HepG2 (cell line): ENCODE data around the gene OSBPL9. TPM values are rescaled to one million over a fixed set of nuclear protein-coding genes. Genes with fewer than 3 reads are reported as not detected.

Experiments
- ATAC-seq: fragments of 200-7000 bp; cut with Tn5 transposase; 3 replicates; pipeline ENCODE4 v1.9.1; 2020; ENCODE audit warnings: mild to moderate bottlenecking, moderate library complexity
- BruUV-seq: library from RNA; stranded (reverse); fragments of 400-500 nt; replicated peaks from 2 replicates; lab custom pipeline; 2021; lab: Mats Ljungman, UMichigan
- CTCF ChIA-PET: fragments of 300-600 bp; formaldehyde crosslinking; extraction: SDS; loops from one replicate; lab custom pipeline; 2021; ENCODE audit warnings: low total read pairs, inconsistent platforms, low intra/inter-chr PET ratio; lab: Yijun Ruan, JAX
- POLR2A ChIA-PET: fragments of 350-600 bp; sonication (Branson Sonifier 250); formaldehyde crosslinking; loops from one replicate; lab custom pipeline; 2020; ENCODE audit warnings: antibody characterized with exemption, inconsistent platforms; lab: Yijun Ruan, JAX
- DNase-seq: peaks from one replicate; pipeline ENCODE4 v3.0.0-alpha.2; 2015; ENCODE audit warnings: low spot score
- FAIRE-seq: peaks from 3 replicates; lab custom pipeline; 2011; peaks lifted over from hg19 to GRCh38; lab: Jason Lieb, UNC
- H2AFZ ChIP-seq: one replicate; pipeline ENCODE4 v1.6.1; 2011; ENCODE audit warnings: low read length, inconsistent platforms
- H3K27ac ChIP-seq: fragments of 300-600 bp; 3 replicates; pipeline ENCODE4 v1.8.0; 2011; ENCODE audit warnings: mixed run types, mild to moderate bottlenecking, mixed read lengths, low read length, inconsistent platforms; ENCODE audit not compliant: insufficient read depth; ENCODE audit errors: extremely low read length
- H3K27me3 ChIP-seq, 2 experiments: fragments of 200-600 bp in 1 of 2; 2 replicates in 1 of 2; 3 replicates in 1 of 2; pipeline versions ENCODE4 v1.6.0 to v1.8.0; 2011; ENCODE audit warnings: low read length in 2 of 2, mild to moderate bottlenecking in 2 of 2, moderate library complexity in 2 of 2, inconsistent platforms in 1 of 2; ENCODE audit not compliant: insufficient read depth in 2 of 2, control insufficient read depth in 1 of 2
- H3K36me3 ChIP-seq, 2 experiments: fragments of 200-600 bp in 1 of 2; replicated peaks in 1 of 2; 2 replicates in 1 of 2; 3 replicates in 1 of 2; pipeline versions ENCODE4 v1.5.1 to v1.8.0; 2011; ENCODE audit warnings: low read length in 2 of 2, inconsistent platforms in 1 of 2; ENCODE audit not compliant: insufficient read depth in 2 of 2, control insufficient read depth in 1 of 2
- H3K4me1 ChIP-seq: 2 replicates; pipeline ENCODE4 v1.5.1; 2012; ENCODE audit warnings: low read length, inconsistent platforms; ENCODE audit not compliant: insufficient read depth
- H3K4me2 ChIP-seq: 2 replicates; pipeline ENCODE4 v1.6.0; 2011; ENCODE audit warnings: low read depth, low read length, inconsistent platforms
- H3K4me3 ChIP-seq, 3 experiments: fragments of 200-600 bp in 1 of 3; sonication (generic), shearing (Covaris generic) in 1 of 3; replicated peaks in 1 of 3; 2 replicates each; pipeline ENCODE4 v1.5.1; 2011 to 2016; ENCODE audit warnings: low read length in 3 of 3, inconsistent platforms in 2 of 3, low read depth in 2 of 3, mild to moderate bottlenecking in 2 of 3, control low read depth in 1 of 3, mixed read lengths in 1 of 3; ENCODE audit not compliant: insufficient read depth in 1 of 3
- H3K79me2 ChIP-seq: one replicate; pipeline ENCODE4 v1.6.1; 2011; ENCODE audit warnings: low read length, inconsistent platforms; ENCODE audit not compliant: insufficient read depth
- H3K9ac ChIP-seq: 2 replicates; pipeline ENCODE4 v1.6.0; 2011; ENCODE audit warnings: mild to moderate bottlenecking, low read depth, low read length, inconsistent platforms; ENCODE audit not compliant: insufficient read depth
- H3K9me3 ChIP-seq: 2 replicates; pipeline ENCODE4 v1.5.1; 2012; ENCODE audit warnings: mild to moderate bottlenecking, low read length
- H4K20me1 ChIP-seq: 2 replicates; pipeline ENCODE4 v1.6.0; 2011; ENCODE audit warnings: inconsistent platforms, mild to moderate bottlenecking, low read length, moderate library complexity; ENCODE audit not compliant: insufficient read depth
- CBX5 ChIP-seq: sonication (generic); formaldehyde crosslinking; IDR thresholded peaks from 2 replicates; pipeline ENCODE4 v1.4.0; 2020; ENCODE audit warnings: missing genetic modification reagents, borderline replicate concordance
- FOXA3 ChIP-seq: IDR thresholded peaks from 2 replicates; pipeline ENCODE4 v1.6.1; 2016; ENCODE audit warnings: missing genetic modification reagents, missing compliant biosample characterization
- GABPA ChIP-seq, 2 experiments: IDR thresholded peaks; 2 replicates each; pipeline ENCODE4 v1.6.1; 2011 to 2016; ENCODE audit warnings: low read depth in 2 of 2, low read length in 1 of 2, missing biosample characterization in 1 of 2, missing genetic modification characterization in 1 of 2
- MEIS2 ChIP-seq: sonication (generic); formaldehyde crosslinking; IDR thresholded peaks from 2 replicates; pipeline ENCODE4 v1.9.0; 2021; ENCODE audit warnings: mild to moderate bottlenecking, missing genetic modification reagents
- NONO ChIP-seq, 2 experiments: fragments of 450-650 bp in 1 of 2; sonication (generic) in 1 of 2; formaldehyde crosslinking in 1 of 2; IDR thresholded peaks in 1 of 2; conservative IDR thresholded peaks in 1 of 2; 2 replicates each; pipeline versions ENCODE4 v1.6.1 to v1.8.0; 2017 to 2022; ENCODE audit warnings: mild to moderate bottlenecking in 1 of 2, missing genetic modification reagents in 1 of 2, moderate library complexity in 1 of 2
- PHF21A ChIP-seq: sonication (generic); formaldehyde crosslinking; IDR thresholded peaks from 2 replicates; pipeline ENCODE4 v1.5.0; 2020; ENCODE audit warnings: mild to moderate bottlenecking, missing genetic modification reagents
- STAG1 ChIP-seq: sonication (generic); formaldehyde crosslinking; IDR thresholded peaks from 2 replicates; pipeline ENCODE4 v1.4.0; 2020; ENCODE audit warnings: missing genetic modification reagents
- YEATS2 ChIP-seq: sonication (generic); formaldehyde crosslinking; IDR thresholded peaks from 2 replicates; pipeline ENCODE4 v1.4.0; 2020; ENCODE audit warnings: missing genetic modification reagents, borderline replicate concordance
- ZNF124 ChIP-seq: sonication (generic); formaldehyde crosslinking; IDR thresholded peaks from 2 replicates; pipeline ENCODE4 v1.4.0; 2020; ENCODE audit warnings: missing genetic modification reagents
- ZNF367 ChIP-seq: sonication (generic); formaldehyde crosslinking; IDR thresholded peaks from 2 replicates; pipeline ENCODE4 v1.4.0; 2020; ENCODE audit warnings: missing genetic modification reagents, borderline replicate concordance
- ZNF770 ChIP-seq: sonication (generic); formaldehyde crosslinking; IDR thresholded peaks from 2 replicates; pipeline ENCODE4 v1.5.0; 2020; ENCODE audit warnings: mild to moderate bottlenecking, missing genetic modification reagents
- WGBS: methylation state at CpG from one replicate; pipeline ENCODE4 v1.1.6; 2017; ENCODE audit warnings: low lambda C conversion rate; 5-methylcytosine and 5-hydroxymethylcytosine counted together
- in situ Hi-C: cut with HindIII; loops from 2 replicates; pipeline ENCODE4 v1.10.0; 2017; ENCODE audit warnings: low pct_unique_long_range_greater_than_20kb; ENCODE audit not compliant: extremely low pct_ligation_motif_present
- intact Hi-C: fragments of 100-400 bp; cut with micrococcal nuclease; formaldehyde crosslinking; loops from one replicate; pipeline ENCODE4 v1.10.0; 2022; ENCODE audit not compliant: unreplicated experiment
- polyA plus RNA-seq, 8 experiments: library from polyadenylated mRNA; depleted of rRNA in 3 of 8; stranded (reverse) in 7 of 8; unstranded in 1 of 8; fragments of >200 nt; fragmentation: Illumina TruSeq in 4 of 8; extraction: Trizol in 4 of 8; gene quantifications; 2 replicates each; pipeline versions ENCODE4 v1.2.1 to v1.2.3, GENCODE V29; 2011 to 2016; ENCODE audit warnings: low read depth in 4 of 8, missing spikeins in 1 of 8, mixed read lengths in 1 of 8; ENCODE audit not compliant: insufficient read depth in 1 of 8
- total RNA-seq, 5 experiments: library from RNA; depleted of rRNA; stranded (reverse); fragments of >200 nt; fragmentation: Illumina TruSeq; extraction: Trizol; gene quantifications; 2 replicates each; pipeline ENCODE4 v1.2.3, GENCODE V29; 2016; ENCODE audit warnings: low read depth in 1 of 5

OSBPL9 gene
- total and polyA plus RNA-seq, 2 of the 13 experiments (the other 11 are each of a cell fraction or from before 2014, with no cell fraction given), result 83.6 to 142 TPM

GRCh38 chr1:51666478-51666877 lies 49.6 kb downstream of the OSBPL9 start:
- 100% methylated on average over 2 of the region's 2 CpGs for WGBS
- intact Hi-C loops, result no loop called here
- POLR2A ChIA-PET, result interaction anchor here (1.0 kb wide), 1 partner anchor 49 kb away, joined by 3 read pairs; no protein-coding TSS in a partner anchor

More at GRCh38 chr1:51666478-51666877, 49.6 kb downstream of the OSBPL9 start:
- H2AFZ ChIP-seq, result no peak overlapping the region
- no peak for TF ChIP-seq FOXA3
- no peak for TF ChIP-seq NONO (IDR thresholded peaks at IDR 0.05)
- TF ChIP-seq NONO (CRISPR knock-in tag; conservative IDR thresholded peaks at IDR 0.05), result no peak
- TF ChIP-seq CBX5 (CRISPR knock-in tag), result no peak
- TF ChIP-seq PHF21A (CRISPR knock-in tag), result no peak
- no peak for TF ChIP-seq ZNF770 (CRISPR knock-in tag)
- no peak for TF ChIP-seq STAG1 (CRISPR knock-in tag)
- no peak for TF ChIP-seq ZNF367 (CRISPR knock-in tag)
- no peak for TF ChIP-seq GABPA (IDR thresholded peaks at IDR 0.05; ENCODE audit: low read depth, low read length)
- no peak for TF ChIP-seq GABPA (CRISPR knock-in tag; IDR thresholded peaks at IDR 0.05; ENCODE audit: low read depth)
- no peak for TF ChIP-seq YEATS2
- TF ChIP-seq MEIS2 (CRISPR knock-in tag), result no peak
- no peak for TF ChIP-seq ZNF124
- TF ChIP-seq, all 625 proteins: peak for 0
- H3K4me2 ChIP-seq, result no peak overlapping the region
- no peak overlapping the region for H3K4me3 ChIP-seq
- DNase-seq (no peak), FAIRE-seq (no peak), ATAC-seq (no peak)
- in situ Hi-C loops, result no loop called here
- CTCF ChIA-PET, result no interaction called here
- no TSS peak for BruUV-seq
- H3K4me1 ChIP-seq, result peaks cover 25% of the 10 kb centered on the region
- H3K9ac ChIP-seq, result no peak overlapping the region
- no peaks in the 10 kb centered on the region for H3K36me3 ChIP-seq
- no peaks in the 10 kb centered on the region for H3K9me3 ChIP-seq
- H3K79me2 ChIP-seq, result no peaks in the 10 kb centered on the region
- H3K27ac ChIP-seq, result no peak overlapping the region
- no peaks in the 10 kb centered on the region for H3K27me3 ChIP-seq
- H4K20me1 ChIP-seq, result no peaks in the 10 kb centered on the region
